ENCODE measurements around the gene ADSS1.

DNA sequence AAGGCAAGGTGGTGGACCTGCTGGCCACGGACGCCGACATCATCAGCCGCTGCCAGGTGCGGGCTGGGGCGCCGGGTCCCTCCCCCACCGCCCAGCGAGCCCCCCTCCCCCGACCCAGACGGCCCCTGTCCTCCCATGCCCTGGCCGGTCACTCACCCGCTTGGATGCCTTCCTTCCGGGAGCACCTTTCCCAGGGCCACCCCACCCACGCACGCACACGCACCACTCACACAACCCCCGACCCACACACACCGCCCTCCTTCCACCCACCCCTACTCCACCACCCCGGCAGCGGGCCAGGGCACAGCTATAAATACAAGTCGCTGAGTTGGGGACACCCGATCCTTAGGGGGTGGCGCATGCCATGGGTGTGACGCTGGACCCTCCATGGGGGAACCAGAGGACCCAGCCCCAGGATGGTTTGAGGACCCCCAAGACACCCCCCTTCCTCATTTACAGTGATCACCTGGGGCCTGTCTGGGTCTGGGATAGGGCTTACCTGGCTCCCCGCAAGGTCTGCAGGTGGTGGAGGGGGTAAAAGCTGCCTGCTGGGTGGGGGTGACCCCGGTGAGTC lies 465 bp downstream of the ADSS1 start:
- no peak for TF ChIP-seq POLR2A (IDR thresholded peaks at IDR 0.05)
- TF ChIP-seq, protein P1, sequence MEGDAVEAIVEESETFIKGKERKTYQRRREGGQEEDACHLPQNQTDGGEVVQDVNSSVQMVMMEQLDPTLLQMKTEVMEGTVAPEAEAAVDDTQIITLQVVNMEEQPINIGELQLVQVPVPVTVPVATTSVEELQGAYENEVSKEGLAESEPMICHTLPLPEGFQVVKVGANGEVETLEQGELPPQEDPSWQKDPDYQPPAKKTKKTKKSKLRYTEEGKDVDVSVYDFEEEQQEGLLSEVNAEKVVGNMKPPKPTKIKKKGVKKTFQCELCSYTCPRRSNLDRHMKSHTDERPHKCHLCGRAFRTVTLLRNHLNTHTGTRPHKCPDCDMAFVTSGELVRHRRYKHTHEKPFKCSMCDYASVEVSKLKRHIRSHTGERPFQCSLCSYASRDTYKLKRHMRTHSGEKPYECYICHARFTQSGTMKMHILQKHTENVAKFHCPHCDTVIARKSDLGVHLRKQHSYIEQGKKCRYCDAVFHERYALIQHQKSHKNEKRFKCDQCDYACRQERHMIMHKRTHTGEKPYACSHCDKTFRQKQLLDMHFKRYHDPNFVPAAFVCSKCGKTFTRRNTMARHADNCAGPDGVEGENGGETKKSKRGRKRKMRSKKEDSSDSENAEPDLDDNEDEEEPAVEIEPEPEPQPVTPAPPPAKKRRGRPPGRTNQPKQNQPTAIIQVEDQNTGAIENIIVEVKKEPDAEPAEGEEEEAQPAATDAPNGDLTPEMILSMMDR (IDR thresholded peaks at IDR 0.05), result no peak
- TF ChIP-seq EP300 (IDR thresholded peaks at IDR 0.05), result no peak
